NCI-H345 treated with DMSO at 0.1 percent for 48 hours (cell line): ENCODE measurements around the gene RCAN1.

Source experiments
- DNase-seq: peaks from one replicate; lab custom pipeline; 2025; ENCODE audit not compliant: unreplicated experiment; lab: John Stamatoyannopoulos, UW

RCAN1 gene

GRCh38 chr21:34599534-34600101 lies 15.3 kb downstream of the RCAN1 start:
- no peak for DNase-seq

GRCh38 chr21:34598931-34599400 lies 15.9 kb downstream of the RCAN1 start:
- DNase-seq, result peak; percentile 44

GRCh38 chr21:34597406-34597805 lies 17.5 kb downstream of the RCAN1 start:
- DNase-seq, result peak; percentile 52

GRCh38 chr21:34596561-34597271 lies 18.2 kb downstream of the RCAN1 start:
- DNase-seq, result peak; percentile 52

DNA sequence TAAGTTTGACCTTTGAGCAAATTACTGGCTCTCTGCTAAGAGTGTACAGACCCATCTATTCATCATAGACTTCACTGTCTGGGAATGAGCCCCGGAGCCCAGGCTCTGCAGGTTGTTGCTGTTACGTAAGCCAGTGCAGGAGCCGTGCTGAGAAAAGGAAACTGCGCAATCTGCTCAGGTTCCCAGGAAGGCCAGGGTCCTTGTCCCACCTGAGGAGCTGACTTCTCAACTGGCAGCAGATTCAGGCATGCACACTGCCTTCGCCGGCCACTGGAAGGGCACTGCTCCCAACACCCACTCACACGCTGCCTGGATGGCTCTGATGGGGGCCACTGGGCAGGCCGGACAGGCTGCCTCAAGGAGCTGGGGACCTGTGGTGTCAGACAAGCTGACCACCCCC lies 19.5 kb downstream of the RCAN1 start:
- no peak for DNase-seq

GRCh38 chr21:34594566-34595234 lies 20.2 kb downstream of the RCAN1 start:
- DNase-seq, result no peak

GRCh38 chr21:34593954-34594531 lies 20.9 kb downstream of the RCAN1 start:
- peak; percentile 90 for DNase-seq

DNA sequence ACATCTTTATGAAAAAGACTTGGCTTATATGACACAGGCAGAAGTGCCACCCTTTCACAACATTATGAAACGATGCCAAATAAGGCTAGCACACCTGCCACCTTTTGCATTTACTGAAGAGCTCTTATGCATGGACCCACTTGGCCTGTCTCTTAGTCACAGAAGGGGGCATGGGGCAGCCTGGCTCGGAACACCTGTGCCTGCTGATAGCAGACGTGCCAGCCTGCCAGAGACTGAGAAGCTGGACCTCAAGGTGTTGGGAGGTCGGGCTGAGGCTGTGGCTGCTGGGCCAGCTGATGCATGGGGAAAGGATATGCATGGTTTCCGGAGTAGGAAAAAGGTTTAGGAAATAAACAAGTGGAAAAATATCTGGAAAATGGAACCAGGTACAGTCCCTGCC lies 21.5 kb downstream of the RCAN1 start:
- peak; percentile 97 for DNase-seq

DNA sequence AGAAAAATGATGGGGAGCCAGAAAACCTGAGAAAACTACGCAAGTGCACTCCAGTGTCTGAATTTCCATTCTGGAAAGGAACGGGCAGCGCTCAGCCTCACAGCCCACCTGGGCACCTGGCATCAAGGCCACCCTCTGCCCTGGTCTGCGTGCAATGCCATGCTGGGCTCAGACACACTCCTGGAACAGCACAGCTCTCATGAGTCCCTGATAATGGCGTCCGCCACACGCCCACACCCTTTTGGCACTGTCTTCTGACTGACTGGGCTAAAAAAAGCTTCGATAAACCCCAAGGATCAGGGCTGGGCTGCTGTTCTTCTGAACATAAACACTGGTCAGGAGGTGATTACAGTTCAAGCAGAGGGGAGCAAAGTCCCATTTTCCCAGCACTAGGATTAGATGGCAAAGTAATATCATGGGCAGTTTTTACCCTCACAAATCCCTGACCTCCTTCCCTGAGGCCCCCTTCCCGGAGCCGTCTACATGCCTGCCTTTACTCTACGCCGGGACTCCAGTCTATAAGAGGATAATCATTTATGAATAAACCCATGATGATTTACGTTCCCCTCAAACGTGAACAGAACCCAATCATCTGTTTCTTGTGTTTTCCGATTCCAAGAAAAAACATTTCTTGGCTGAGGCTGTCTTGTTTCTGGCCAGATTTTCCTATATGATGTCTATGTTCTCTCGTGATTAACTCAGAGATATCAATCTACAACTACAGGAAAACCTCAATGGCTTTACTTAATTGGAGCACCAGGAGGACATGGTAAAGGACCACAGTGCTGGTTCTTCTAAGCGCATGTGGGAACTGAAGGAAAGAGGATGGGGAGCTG lies 22.6 kb downstream of the RCAN1 start:
- DNase-seq, result no peak

GRCh38 chr21:34590520-34590919 lies 24.4 kb downstream of the RCAN1 start:
- peak; percentile 86 for DNase-seq

- peak; percentile 26 for DNase-seq
Observed at GRCh38 chr21:34589511-34590282, 25.2 kb downstream of the RCAN1 start.

DNA sequence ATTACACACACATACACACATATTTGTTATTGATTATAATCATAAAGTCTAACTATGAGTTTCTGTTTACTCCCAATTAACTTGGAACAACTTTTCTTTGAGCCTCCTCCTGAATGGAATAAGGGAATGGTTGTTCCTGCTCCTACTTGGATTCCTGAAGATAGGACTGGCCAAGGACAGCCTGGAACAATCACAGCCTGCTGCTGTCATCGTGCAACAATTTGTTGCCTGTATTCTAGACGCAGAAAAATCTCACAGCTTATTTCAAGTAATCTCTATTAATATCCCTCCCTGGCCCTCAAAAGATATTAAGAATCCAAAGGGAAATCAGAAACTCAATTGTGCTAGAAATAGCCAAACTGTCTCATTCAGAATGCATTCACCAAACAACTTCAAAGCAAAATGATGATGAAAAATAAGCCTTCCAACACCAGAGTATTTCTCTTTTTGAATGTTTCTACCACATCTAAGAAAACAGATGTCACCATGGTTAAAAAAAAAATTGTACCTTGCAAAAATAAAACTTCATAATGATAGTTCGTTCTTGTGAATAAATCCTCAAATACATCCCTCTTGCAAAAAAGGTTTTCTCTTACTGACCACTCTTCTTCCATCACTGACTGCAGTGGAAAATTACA lies 30.9 kb downstream of the RCAN1 start:
- DNase-seq, result no peak

- no peak for DNase-seq
Observed at GRCh38 chr21:34582506-34583150, 32.3 kb downstream of the RCAN1 start.

DNA sequence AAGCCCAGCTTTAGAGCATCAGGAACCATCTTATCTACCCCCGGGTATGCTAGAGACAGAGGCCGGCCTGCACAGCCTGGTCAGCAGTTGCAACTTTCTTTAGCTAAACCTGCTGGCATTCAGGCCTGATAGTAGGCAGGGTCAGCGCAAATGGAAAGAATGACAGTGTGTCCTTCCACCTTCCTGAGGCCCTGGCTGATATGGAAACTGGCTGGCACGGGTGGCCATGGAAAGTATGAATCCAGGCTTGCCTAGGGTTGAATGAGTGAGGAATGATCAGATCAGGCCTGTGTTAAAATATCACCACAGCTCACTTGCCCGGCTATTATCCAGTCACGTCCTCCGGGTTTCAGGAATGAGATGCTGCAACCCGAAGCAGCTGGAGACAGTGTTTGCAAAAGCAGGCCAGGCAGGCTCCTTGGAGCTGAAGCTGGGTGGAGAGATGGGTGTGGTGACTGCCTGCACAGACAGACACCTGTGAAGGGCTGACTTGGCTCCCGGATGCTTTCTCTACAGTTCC lies 34.7 kb downstream of the RCAN1 start:
- DNase-seq, result no peak

GRCh38 chr21:34579411-34579810 lies 35.5 kb downstream of the RCAN1 start:
- no peak for DNase-seq

GRCh38 chr21:34576041-34576511 lies 38.8 kb downstream of the RCAN1 start:
- DNase-seq, result no peak

DNA sequence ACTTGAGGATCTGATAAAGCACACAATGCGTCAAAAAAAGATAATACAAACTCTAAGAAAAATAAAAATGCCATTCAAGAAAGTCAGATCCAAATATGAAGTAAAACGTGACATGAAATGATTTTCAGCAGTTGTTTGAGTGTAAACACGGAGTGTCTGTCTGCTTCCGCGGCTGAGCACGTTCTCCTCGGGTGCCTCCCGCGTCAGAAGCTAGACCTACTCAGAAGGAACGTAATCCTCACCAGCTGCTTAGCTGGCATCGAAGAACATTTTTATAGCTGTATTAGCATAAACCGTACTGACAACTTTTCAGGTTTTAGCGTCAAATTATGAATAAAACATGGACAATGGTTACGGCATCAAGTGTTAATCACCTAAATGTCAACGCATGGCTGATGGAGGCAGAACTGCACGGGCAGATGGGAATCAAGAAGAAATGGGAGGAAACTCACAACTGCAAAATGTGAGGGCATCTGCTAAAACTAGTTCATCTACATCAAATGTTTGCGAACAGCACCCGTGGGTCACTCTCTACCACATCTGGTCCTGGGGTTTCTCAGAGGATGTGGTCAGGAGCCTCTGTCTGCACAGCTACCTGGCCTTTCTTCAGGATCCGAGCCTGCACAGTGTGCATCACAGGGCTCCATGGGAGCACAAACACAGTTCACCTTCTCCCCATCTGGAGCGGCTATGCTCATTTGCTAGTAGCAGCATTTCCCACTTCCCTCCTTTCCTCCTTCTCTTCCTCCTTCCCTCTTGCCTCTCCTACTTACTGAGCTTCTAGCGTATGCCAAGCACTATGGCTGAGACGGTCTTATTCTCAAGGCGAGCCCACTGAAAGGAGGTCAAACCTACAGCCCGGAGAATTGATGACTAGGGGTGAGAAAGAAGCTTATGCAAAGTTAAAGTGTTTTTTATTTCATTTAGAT lies 40.0 kb downstream of the RCAN1 start:
- no peak for DNase-seq

- DNase-seq, result no peak
Observed at GRCh38 chr21:34571994-34572393, 42.9 kb downstream of the RCAN1 start.
